HepG2 (cell line): ENCODE data around the gene PROCR. TPM values are rescaled to one million over a fixed set of nuclear protein-coding genes. Genes with fewer than 3 reads are reported as not detected.
A peak's percentile ranks its signal among the peaks of the same experiment; 100 is the strongest.

ENCODE experiments used
- FOXC1 ChIP-seq: sonication (generic); formaldehyde crosslinking; IDR thresholded peaks from 2 replicates; pipeline ENCODE4 v1.8.0; 2022; ENCODE audit warnings: mild to moderate bottlenecking, missing genetic modification reagents, borderline replicate concordance
- GFI1 ChIP-seq: sonication (generic); formaldehyde crosslinking; IDR thresholded peaks from 2 replicates; pipeline ENCODE4 v1.5.0; 2020; ENCODE audit warnings: missing genetic modification reagents, mild to moderate bottlenecking, borderline replicate concordance
- HMGA1 ChIP-seq: sonication (generic); formaldehyde crosslinking; conservative IDR thresholded peaks from 2 replicates; pipeline ENCODE4 v1.4.0; 2020; ENCODE audit warnings: missing genetic modification reagents
- HMGXB4 ChIP-seq, 2 experiments: sonication (generic) in 1 of 2; formaldehyde crosslinking in 1 of 2; IDR thresholded peaks; 2 replicates each; pipeline versions ENCODE4 v1.4.0 to v1.6.1; 2018 to 2020; ENCODE audit warnings: missing genetic modification reagents in 2 of 2, borderline replicate concordance in 1 of 2, low read depth in 1 of 2, mild to moderate bottlenecking in 1 of 2, missing biosample characterization in 1 of 2
- HNF4G ChIP-seq, 2 experiments: sonication (generic) in 1 of 2; formaldehyde crosslinking in 1 of 2; IDR thresholded peaks; 2 replicates each; pipeline versions ENCODE4 v1.4.0 to v1.6.1; 2011 to 2020; ENCODE audit warnings: borderline replicate concordance in 2 of 2, low read depth in 2 of 2, mild to moderate bottlenecking in 2 of 2, low read length in 1 of 2, missing genetic modification reagents in 1 of 2, moderate library complexity in 1 of 2
- KDM2A ChIP-seq: sonication (generic); formaldehyde crosslinking; IDR thresholded peaks from 2 replicates; pipeline ENCODE4 v1.4.0; 2020; ENCODE audit warnings: low read depth, missing genetic modification reagents, borderline replicate concordance
- MAFK ChIP-seq, 2 experiments: IDR thresholded peaks in 1 of 2; conservative IDR thresholded peaks in 1 of 2; 2 replicates each; pipeline ENCODE4 v1.6.1; 2011; ENCODE audit warnings: improper control_type of control experiment in 2 of 2, low read length in 2 of 2
- NFKB2 ChIP-seq: sonication (generic); formaldehyde crosslinking; IDR thresholded peaks from 2 replicates; pipeline ENCODE4 v1.4.0; 2020; ENCODE audit warnings: missing genetic modification reagents, borderline replicate concordance
- NR0B2 ChIP-seq: sonication (generic); formaldehyde crosslinking; IDR thresholded peaks from 2 replicates; pipeline ENCODE4 v1.4.0; 2020; ENCODE audit warnings: mild to moderate bottlenecking, missing genetic modification reagents
- RBFOX2 ChIP-seq: fragments of 200-400 bp; formaldehyde crosslinking; IDR thresholded peaks from 2 replicates; pipeline ENCODE4 v1.6.1; 2017; ENCODE audit warnings: low read depth, mild to moderate bottlenecking, low read length
- SKIL ChIP-seq: sonication (generic); formaldehyde crosslinking; IDR thresholded peaks from 2 replicates; pipeline ENCODE4 v1.8.0; 2022; ENCODE audit warnings: missing genetic modification reagents, mild to moderate bottlenecking, moderate library complexity, borderline replicate concordance
- YEATS4 ChIP-seq: sonication (generic); formaldehyde crosslinking; IDR thresholded peaks from 2 replicates; pipeline ENCODE4 v1.4.0; 2020; ENCODE audit warnings: missing genetic modification reagents, borderline replicate concordance
- ZNF225 ChIP-seq: sonication (generic); formaldehyde crosslinking; IDR thresholded peaks from 2 replicates; pipeline ENCODE4 v1.4.0; 2020; ENCODE audit warnings: mild to moderate bottlenecking, missing genetic modification reagents
- ZNF496 ChIP-seq: sonication (generic); formaldehyde crosslinking; IDR thresholded peaks from 2 replicates; pipeline ENCODE4 v1.8.1; 2023; ENCODE audit warnings: mild to moderate bottlenecking, moderate library complexity, missing genetic modification reagents; ENCODE audit not compliant: insufficient replicate concordance
- ZNF513 ChIP-seq: sonication (generic); formaldehyde crosslinking; conservative IDR thresholded peaks from 2 replicates; pipeline ENCODE4 v1.5.0; 2020; ENCODE audit warnings: missing genetic modification reagents
- ZNF567 ChIP-seq: sonication (generic); formaldehyde crosslinking; IDR thresholded peaks from 2 replicates; pipeline ENCODE4 v1.8.1; 2023; ENCODE audit warnings: mild to moderate bottlenecking, missing genetic modification reagents, borderline replicate concordance
- polyA plus RNA-seq, 8 experiments: library from polyadenylated mRNA; depleted of rRNA in 3 of 8; stranded (reverse) in 7 of 8; unstranded in 1 of 8; fragments of >200 nt; fragmentation: Illumina TruSeq in 4 of 8; extraction: Trizol in 4 of 8; gene quantifications; 2 replicates each; pipeline versions ENCODE4 v1.2.1 to v1.2.3, GENCODE V29; 2011 to 2016; ENCODE audit warnings: low read depth in 4 of 8, missing spikeins in 1 of 8, mixed read lengths in 1 of 8; ENCODE audit not compliant: insufficient read depth in 1 of 8
- total RNA-seq, 5 experiments: library from RNA; depleted of rRNA; stranded (reverse); fragments of >200 nt; fragmentation: Illumina TruSeq; extraction: Trizol; gene quantifications; 2 replicates each; pipeline ENCODE4 v1.2.3, GENCODE V29; 2016; ENCODE audit warnings: low read depth in 1 of 5
- TF ChIP-seq, protein P1 (sequence below): sonication (generic); formaldehyde crosslinking; IDR thresholded peaks from 2 replicates; pipeline ENCODE4 v1.4.0; 2020; ENCODE audit warnings: missing genetic modification reagents

The PROCR gene
- total and polyA plus RNA-seq, 2 of the 13 experiments (the other 11 are each of a cell fraction or from before 2014, with no cell fraction given), result 1.4 to 1.7 TPM

DNA sequence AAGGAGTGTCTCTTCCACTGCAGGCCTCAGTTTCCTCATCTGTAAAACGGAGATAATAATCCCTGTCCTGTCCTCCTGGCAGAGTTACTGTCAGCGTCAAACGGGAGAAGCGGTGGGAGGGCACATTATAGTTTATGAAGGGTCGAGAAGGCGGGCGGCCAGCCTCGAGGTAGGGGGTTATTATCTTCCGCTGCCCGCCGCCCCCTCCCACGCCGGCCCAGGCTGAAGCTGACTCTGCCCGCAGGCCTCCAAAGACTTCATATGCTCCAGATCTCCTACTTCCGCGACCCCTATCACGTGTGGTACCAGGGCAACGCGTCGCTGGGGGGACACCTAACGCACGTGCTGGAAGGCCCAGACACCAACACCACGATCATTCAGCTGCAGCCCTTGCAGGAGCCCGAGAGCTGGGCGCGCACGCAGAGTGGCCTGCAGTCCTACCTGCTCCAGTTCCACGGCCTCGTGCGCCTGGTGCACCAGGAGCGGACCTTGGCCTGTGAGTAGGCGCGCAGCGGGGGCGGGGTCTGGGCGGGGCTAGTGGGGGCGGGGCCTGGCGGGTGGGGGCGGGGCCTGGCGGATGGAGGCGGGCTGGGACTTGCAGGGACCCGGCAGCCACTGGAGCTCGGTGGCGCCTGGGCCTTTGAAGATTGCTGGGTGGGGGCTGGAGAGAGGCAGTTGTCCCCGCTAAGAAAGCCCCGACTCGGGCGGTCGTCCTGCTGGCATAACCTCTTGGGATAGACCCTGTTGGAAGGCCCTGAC lies 2.8 kb downstream of the PROCR start (continued):
- TF ChIP-seq FOXC1 (peak; percentile 38; the same call in 1 of the 2 replicates), NFKB2 (CRISPR knock-in tag) (peak; percentile 92), HNF4G (IDR thresholded peaks at IDR 0.05; ENCODE audit: borderline replicate concordance, low read depth, low read length) (peak; percentile 93), HNF4G (CRISPR knock-in tag; IDR thresholded peaks at IDR 0.05; ENCODE audit: borderline replicate concordance, low read depth) (peak; percentile 89), HMGXB4 (CRISPR knock-in tag; IDR thresholded peaks at IDR 0.05; ENCODE audit: borderline replicate concordance in 1 of 2, low read depth in 1 of 2) (peak; percentile 58 to 90; a peak in 3 of 4 replicates), ZNF567 (no peak), NR0B2 (CRISPR knock-in tag) (peak; percentile 97), KDM2A (peak; percentile 91; the same call in 1 of the 2 replicates), RBFOX2 (peak; percentile 98), ZNF225 (peak; percentile 96), GFI1 (CRISPR knock-in tag) (no peak), ZNF513 (0 out of 2 replicates have a peak, but pooled peaks have one; percentile 43), HMGA1 (CRISPR knock-in tag) (no peak), SKIL (CRISPR knock-in tag) (peak; percentile 59), YEATS4 (CRISPR knock-in tag) (peak; percentile 96), ZNF496 (CRISPR knock-in tag) (no peak), MAFK (conservative IDR thresholded peaks at IDR 0.05 in 1 of 2, IDR thresholded peaks at IDR 0.05 in 1 of 2; ENCODE audit: low read length in 2 of 2) (no peak)
- TF ChIP-seq, protein P1, sequence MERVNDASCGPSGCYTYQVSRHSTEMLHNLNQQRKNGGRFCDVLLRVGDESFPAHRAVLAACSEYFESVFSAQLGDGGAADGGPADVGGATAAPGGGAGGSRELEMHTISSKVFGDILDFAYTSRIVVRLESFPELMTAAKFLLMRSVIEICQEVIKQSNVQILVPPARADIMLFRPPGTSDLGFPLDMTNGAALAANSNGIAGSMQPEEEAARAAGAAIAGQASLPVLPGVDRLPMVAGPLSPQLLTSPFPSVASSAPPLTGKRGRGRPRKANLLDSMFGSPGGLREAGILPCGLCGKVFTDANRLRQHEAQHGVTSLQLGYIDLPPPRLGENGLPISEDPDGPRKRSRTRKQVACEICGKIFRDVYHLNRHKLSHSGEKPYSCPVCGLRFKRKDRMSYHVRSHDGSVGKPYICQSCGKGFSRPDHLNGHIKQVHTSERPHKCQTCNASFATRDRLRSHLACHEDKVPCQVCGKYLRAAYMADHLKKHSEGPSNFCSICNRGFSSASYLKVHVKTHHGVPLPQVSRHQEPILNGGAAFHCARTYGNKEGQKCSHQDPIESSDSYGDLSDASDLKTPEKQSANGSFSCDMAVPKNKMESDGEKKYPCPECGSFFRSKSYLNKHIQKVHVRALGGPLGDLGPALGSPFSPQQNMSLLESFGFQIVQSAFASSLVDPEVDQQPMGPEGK (CRISPR knock-in tag), result peak; percentile 50; the same call in 1 of the 2 replicates
